Hematopoietic multipotent progenitor cell treated with erythropoietin and hydrocortisone succinate and interleukin-3 and kit ligand, for 8 days (in vitro differentiated cells): ENCODE measurements around the gene CYTH3.

Experiments used
- DNase-seq: peaks from one replicate; pipeline ENCODE4 v3.0.0-alpha.2; 2015

The CYTH3 gene

GRCh38 chr7:6279341-6279740, 6.9 kb upstream of the CYTH3 start:
- no peak for DNase-seq

DNA sequence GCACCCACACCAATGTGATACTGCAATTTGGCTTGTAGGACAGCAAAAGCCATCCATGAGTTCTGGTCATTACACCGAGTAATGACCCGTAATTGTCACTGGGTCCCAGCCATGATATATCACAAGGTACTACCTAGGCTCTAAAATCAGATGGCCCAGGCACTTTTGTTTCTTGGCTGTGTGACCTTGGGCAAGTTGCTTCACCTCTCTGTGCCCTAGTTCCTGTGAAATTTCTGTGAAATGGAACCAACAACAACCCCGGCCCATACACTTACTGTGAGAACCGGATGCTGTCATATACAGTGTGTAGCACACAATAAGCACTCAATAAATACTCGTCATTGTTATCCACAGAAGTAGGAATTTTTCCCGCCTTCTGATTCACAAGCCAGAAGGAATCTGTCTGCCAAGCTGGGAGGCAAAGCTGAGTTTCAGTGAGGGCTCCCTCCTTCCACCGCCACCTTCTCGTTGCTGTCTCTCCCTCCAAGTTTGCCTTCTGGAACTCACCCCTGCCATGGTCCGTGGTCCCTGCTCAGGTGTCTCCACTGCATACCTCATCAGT, 6.4 kb upstream of the CYTH3 start:
- no peak for DNase-seq

DNA sequence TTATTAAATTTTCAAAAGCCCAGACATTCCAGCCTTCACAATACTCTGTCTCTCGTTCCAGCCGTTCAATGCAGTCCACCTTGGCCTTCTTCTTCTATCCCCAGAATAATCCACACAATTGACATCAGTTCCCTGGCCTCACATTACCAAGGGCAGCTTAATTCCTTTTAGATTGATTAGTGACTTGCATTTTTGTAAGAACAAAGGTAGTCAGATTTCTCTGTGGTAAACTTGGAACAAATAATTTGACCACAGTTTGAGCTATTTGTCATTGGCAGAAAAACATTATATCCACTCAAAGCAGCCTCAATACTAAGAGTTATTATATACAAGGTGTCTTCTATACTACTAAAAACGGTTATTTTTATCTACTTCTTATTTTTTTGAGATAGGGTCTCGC, 5.1 kb upstream of the CYTH3 start:
- DNase-seq: no peak

DNA sequence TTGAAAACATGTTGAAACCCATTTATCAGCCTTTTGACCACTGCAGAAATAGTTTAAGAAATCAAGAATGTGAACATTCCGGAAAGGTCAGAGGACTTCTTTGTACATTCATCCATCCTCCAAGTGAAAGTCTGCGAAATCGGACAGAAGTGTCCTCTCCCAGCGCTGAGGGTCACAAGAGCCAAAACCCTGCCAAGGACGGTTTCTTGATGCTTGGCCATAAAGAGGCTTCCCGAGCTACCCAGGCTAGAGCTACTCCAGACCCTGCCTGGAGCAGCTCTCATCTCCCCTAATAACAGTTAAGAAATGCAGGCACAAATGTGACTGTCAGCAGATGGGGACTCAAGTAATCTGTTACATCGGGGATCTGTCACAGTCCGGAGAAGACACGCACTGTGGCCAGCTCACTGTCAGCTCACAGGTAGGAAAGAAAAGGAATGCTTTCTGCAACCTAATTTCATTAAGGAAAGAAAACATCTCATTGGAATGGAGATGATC, 4.5 kb upstream of the CYTH3 start:
- no peak for DNase-seq

- no peak for DNase-seq
Measured at GRCh38 chr7:6274743-6275142, 2.3 kb upstream of the CYTH3 start.

GRCh38 chr7:6273917-6274630, 1.6 kb upstream of the CYTH3 start:
- DNase-seq: no peak

DNA sequence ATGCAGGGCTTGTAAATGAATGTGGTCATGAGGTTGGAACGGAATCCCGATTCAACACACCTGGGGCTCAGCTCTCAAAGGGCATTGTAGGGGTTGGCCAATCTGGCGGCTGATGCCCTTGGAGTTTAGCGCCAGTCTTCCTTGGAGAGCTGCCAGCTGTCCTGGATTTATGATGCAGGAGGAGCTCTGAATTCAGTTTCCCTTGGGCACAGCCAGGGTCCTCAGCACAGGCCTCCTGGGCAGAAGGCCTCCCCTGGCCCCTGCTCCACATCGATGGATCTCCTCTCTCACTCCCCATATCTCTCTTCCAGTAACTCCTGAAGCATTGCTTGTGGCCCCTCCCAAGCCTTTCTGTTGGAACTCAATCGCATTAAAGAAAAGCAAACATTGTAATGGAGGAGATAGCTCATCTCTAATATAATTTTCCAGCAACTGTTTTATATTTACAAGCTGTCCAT, 985 bp upstream of the CYTH3 start:
- DNase-seq: no peak

DNA sequence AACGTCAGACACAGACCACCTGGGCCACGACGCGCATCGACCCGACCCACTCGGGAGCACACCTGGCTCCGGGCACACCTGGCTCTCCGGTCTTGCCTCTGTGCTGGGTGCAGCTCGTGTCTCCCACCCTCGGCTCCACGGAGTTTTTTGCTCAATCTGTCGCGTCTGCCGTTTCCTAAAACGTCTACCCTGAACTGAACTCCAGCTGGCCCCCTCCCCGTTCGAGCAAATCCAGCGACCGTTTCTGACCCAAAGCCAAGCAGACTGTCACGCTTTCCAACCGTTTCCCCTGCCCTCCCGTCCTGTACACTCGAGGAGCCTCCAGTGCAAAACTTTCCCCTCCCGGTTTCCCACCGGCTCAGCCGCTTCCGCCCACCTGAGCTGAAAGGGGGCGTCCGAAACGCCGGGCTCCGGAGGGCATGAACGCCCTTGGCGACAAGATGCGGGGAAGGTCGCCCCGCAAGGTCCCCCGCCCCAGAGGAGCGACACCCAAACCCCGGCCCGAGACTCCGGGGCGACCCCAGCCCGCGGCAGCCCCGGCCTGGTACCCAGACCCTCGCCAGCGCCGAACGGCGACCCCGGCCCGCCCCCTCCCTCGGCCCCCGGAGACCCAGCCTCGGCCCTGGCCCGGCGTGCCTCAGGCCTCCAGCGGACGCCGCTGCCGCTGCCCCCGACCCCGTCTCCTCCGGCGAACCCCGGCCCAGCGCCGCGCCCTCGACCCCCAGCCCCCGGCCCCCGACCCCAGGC, 557 bp downstream of the CYTH3 start:
- DNase-seq: no peak

- DNase-seq: peak; percentile 66
Measured at GRCh38 chr7:6271060-6271658, 1.3 kb downstream of the CYTH3 start.

- peak; percentile 57 for DNase-seq
Measured at GRCh38 chr7:6269527-6269926, 2.9 kb downstream of the CYTH3 start.

DNA sequence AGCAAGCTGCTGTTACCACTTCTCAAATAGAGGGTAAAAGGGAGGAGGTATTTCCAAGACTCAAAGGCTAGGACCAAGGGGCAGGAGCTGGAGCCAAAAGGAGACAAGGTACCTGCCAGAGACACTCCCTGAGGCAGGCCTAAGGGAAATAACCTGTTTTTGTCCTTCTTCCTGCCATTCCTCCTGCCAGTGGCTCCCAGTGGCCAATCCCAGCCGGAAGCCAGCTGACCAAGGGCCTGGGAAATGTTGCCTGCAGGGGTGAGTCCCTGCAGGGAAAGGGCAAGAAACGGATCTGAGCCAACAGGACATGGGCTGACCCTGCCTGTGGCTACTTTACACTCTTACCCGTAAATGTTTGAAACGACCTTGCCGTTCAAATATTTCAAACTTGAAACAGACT, 3.5 kb downstream of the CYTH3 start:
- no peak for DNase-seq

DNA sequence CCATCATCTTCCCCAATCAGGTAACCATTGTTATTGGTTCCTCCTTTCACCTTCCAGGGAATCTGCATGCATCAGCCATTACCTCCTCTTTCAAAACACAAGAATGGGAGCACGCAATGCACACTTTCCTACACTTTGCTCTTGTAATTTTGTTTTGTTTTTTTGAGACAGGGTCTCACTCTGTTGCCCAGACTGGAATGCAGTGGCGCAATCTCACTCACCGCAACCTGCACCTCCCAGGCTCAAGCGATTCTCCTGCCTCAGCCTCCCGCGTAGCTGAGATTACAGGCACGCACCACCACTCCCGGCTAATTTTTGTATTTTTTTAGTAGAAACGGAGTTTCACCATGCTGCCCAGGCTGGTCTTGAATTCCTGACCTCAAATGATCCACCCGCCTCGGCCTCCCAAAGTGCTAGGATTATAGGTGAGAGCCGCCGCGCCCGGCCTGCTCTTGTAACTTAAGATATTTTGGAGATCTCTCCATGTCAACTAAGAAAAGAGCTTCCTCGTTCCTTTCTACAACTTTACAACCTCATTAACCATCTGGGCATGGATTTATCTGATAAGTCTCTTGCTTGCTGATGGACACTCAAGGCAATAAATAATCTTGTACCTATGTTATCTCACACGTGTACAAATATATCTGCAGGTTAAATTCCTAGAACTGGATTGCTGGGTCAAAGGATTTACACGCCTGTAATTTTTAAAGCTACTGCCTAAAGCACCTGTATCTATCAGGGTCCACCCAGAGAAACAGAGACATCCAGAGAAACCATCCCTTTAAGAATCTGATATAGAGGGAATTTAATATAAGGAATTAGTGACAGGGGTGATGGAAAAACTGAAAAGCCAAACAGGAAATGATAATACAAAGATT, 4.2 kb downstream of the CYTH3 start:
- DNase-seq: no peak

GRCh38 chr7:6266699-6267098, 5.7 kb downstream of the CYTH3 start:
- DNase-seq: peak; percentile 46

- no peak for DNase-seq
Measured at GRCh38 chr7:6262221-6262620, 10.2 kb downstream of the CYTH3 start.

- no peak for DNase-seq
Measured at GRCh38 chr7:6261699-6262098, 10.7 kb downstream of the CYTH3 start.

DNA sequence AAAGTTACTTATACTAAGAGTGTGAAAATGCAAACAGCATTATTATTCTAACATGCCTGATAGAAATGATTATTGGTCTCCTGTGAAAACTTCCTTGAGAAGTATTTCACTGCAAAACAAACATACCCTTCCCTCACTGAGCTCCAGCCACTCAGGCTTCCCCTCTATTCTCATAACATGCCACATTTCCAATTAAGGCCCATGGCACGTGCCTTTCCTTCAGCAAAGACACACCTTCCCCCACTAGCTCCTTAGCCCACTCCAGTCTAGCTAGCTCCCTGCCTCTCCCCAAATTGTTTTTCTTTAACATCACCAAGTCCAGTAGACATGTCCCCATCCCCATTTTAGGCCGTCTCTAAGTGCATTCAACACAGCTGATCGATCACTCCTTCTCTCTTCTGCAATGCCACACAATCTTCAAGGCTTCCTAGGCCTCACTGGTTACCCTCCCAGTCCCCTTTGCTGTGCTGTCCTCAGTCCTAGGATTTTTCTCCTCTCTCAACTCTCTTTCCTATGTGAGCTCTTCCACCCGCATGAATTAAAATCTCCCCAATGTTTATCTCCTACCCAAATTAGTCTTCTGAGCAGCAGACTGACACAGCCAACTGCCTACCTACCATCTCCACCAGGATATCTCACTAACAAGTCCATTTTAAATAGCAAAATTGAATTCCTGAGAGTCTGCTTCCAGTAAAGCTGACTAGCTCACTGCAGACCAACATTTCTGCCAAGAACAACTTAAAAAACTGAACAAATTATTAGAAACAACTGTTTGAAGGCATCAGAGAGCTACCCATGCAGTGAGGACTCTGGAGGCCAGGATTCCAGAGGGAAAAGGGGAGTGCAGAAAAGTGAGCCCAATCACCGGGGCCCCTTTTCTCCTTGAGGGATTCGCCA, 11.9 kb downstream of the CYTH3 start:
- DNase-seq: no peak

- no peak for DNase-seq
Measured at GRCh38 chr7:6259257-6259656, 13.2 kb downstream of the CYTH3 start.

GRCh38 chr7:6258440-6259182, 13.8 kb downstream of the CYTH3 start:
- no peak for DNase-seq

DNA sequence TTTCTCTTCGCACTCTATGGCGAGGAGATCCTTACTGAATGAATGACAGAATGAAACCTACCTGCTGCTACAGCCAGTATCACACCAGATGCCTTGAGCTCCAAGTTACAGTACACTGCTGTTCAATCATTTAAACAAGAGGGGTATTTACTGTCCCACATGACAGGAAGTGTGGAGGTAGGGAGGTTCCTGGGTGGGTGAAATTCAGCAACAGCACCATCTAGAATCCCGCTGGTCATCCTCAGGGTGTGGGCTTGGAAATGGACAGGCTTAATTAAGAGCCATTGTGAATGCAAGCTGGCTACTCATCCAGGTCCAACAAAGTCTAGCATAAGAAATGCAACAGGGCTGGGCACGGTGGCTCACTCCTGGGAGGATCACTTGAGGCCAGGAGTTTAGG, 14.7 kb downstream of the CYTH3 start:
- no peak for DNase-seq

DNA sequence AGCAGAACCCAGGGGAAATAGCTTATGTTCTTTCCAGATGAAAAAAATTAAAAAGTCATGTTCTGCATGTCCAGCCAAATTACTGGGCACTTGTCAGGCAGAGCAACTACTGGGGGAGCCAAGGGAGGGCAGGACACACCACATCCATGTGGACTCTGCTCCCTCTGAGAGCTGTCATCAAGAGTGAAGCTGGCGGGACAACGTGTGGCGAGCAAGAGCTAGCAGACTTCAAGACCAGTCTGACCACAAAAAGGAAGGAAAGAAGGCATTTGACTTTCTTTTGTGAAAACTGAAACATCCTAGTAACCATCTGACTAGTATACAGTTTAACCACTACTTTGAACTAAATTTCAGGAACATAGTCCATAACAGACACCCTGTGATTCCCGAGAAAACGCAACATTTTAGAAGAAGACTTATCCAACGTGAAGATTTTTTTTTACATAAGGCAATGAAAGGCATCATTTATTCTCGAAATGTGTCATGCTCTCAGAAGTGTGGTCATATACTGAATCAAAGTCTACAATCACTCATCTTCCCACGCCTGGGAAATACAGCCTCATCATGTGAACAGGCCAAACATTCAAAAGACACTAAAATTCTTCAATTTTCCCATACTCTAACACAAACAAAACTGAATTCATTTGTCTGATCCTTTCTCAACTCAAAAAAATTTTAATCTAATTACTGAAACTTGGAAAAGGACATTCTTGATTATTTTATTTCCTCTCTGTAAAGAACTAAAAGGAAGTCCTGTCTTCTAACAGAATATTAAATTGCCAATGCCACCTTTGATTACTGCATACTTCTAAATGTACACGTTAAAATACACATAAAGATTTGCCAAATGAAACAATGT, 15.5 kb downstream of the CYTH3 start:
- DNase-seq: no peak
